AG09309 (cell line): ENCODE results near the gene TNK2.
"Not testable (repeated sequence)": the region's sequence is repeated elsewhere in the genome, so short reads cannot be mapped to it uniquely, and the experiment has no call there.

Experiments
- DNase-seq: peaks from one replicate; pipeline ENCODE4 v3.0.0-alpha.2; 2010; ENCODE audit warnings: low read depth
- H3K4me3 ChIP-seq: 2 replicates; pipeline ENCODE4 v1.5.1; 2011; ENCODE audit warnings: mild to moderate bottlenecking, low read depth, low read length, moderate library complexity; ENCODE audit not compliant: control insufficient read depth
- TF ChIP-seq, protein P1 (sequence below): IDR thresholded peaks from 2 replicates; pipeline ENCODE4 v1.5.1; 2011; ENCODE audit warnings: mild to moderate bottlenecking, low read depth, low read length, inconsistent platforms; ENCODE audit not compliant: insufficient read depth, control insufficient read depth; ENCODE audit errors: missing control alignments

TNK2 gene

DNA sequence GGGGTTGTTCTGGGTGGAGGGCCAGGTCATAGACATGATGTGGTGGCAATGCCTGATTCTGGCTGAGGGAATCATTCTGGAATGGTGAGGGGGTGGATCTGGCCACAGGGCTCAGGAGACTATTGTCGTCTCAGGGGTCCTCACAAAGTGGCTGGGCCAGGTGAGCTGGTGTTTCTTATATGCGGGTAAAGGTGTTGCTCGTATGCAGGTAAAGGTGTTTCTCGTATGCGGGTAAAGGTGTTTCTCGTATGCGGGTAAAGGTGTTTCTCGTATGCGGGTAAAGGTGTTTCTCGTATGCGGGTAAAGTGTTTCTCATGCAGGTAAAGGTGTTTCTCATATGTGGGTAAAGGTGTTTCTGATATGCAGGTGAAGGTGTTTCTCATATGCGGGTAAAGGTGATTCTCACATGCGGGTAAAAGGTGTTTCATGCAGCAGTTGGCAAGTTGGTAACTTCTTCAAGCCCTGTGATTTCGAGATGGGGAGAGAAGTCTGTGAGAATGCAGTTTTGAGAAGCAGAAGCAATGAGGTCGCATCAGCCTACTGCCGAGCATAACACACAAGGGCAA is 86.1 kb downstream of the TNK2 start:
- DNase-seq = no peak
- TF ChIP-seq, protein P1, sequence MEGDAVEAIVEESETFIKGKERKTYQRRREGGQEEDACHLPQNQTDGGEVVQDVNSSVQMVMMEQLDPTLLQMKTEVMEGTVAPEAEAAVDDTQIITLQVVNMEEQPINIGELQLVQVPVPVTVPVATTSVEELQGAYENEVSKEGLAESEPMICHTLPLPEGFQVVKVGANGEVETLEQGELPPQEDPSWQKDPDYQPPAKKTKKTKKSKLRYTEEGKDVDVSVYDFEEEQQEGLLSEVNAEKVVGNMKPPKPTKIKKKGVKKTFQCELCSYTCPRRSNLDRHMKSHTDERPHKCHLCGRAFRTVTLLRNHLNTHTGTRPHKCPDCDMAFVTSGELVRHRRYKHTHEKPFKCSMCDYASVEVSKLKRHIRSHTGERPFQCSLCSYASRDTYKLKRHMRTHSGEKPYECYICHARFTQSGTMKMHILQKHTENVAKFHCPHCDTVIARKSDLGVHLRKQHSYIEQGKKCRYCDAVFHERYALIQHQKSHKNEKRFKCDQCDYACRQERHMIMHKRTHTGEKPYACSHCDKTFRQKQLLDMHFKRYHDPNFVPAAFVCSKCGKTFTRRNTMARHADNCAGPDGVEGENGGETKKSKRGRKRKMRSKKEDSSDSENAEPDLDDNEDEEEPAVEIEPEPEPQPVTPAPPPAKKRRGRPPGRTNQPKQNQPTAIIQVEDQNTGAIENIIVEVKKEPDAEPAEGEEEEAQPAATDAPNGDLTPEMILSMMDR = no peak
- H3K4me3 ChIP-seq = no peak overlapping the region

DNA sequence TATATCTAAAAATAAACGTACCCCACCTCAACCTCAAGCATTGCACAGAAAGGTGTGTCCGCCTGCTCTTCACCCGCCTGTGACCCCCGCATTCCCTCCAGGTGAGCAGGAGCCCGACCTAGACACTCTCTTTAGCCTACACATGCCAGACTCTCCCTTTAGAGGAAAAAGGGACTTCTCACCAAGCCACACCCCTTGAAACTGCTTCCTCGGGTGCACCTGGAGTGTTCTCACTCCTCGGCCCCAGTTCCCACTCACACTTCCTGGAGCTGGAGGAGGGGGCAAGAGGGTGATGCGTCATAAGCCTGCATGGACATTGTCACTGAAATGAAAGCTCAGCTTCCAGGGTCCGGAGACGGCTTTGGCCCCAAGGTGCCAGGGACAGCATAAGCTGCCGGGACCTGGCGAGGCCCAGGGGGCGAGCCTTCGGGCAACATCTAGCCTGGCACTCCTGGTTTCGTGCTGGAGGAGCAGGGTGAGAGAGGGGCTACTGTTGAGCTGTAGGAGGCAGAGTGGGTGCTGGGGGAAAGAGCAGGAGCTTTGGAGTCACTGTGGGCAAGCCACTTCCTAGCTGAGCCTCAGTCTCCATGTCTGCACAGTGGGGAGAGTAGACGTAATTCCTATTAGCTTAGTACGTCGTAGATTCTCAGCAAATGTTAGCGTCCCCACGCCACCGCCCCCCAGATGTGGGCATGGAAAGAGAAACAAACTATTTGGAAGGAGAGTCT is 86.8 kb downstream of the TNK2 start:
- DNase-seq = no peak
- TF ChIP-seq, protein P1 = no peak
- H3K4me3 ChIP-seq = no peak overlapping the region

DNA sequence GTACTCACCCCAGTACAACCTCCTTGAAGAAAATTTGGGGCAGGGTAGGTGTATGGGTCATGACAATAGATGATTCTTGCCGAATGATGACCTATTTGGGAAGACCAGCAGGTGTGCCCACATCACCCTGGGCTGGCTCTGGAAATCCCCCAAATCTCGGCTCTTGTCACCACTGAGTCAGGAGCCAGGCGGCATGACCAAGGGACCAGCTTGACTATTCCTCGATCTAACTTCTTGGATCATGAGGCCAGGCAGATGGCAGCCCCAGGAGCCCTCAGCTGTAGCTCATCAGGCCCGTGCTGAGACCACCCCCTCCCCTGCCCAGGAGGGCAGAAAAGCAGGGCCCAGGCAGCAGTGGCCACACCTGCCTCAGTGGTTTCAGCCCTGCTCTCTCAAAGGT is 87.5 kb downstream of the TNK2 start:
- no peak for DNase-seq
- TF ChIP-seq, protein P1 = no peak
- no peak overlapping the region for H3K4me3 ChIP-seq

DNA sequence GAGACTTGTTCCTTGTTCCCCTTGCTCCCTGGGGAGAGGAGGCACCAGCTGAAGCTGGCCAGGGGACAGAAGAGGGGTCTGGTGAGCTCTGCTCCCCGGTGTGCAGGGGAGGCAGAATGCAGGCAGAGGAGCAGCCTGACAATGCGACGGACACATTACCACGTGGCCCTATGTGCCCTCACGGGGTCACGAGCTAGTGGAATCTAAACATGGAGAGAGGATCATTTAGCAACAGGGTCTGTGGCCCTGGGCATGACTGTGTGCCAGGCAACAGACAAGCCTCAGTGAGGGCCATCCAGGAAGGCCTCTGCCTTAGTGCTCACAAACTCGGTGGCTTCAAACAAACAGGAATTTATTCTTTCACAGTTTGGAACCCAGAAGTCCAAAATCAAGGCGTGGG is 88.2 kb downstream of the TNK2 start:
- no peak for DNase-seq

DNA sequence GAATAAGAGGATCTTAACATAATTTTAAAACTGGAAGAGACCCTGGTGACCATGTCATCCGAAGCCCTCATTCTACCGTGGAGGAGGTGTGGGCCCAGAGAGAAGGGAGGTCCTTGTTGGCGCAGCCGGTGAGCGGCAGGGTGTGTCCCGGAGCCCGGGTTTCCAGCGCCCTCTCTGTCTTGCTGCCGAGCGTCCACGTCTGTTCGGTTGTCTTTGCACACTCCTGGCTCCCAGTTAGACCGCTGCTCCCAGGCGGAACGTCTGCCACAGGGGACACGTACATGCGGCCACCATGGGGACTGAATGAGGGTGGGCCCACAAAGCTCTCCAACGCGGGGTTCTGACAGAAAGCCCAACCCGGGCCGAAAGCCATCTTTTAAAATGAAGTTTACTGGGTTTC is 90.0 kb downstream of the TNK2 start:
- H3K4me3 ChIP-seq = no peak overlapping the region
- DNase-seq = no peak
- TF ChIP-seq, protein P1 = no peak

More for the DNA sequence above, 88.2 kb downstream of the TNK2 start:
- TF ChIP-seq, protein P1 = no peak
- no peak overlapping the region for H3K4me3 ChIP-seq

DNA sequence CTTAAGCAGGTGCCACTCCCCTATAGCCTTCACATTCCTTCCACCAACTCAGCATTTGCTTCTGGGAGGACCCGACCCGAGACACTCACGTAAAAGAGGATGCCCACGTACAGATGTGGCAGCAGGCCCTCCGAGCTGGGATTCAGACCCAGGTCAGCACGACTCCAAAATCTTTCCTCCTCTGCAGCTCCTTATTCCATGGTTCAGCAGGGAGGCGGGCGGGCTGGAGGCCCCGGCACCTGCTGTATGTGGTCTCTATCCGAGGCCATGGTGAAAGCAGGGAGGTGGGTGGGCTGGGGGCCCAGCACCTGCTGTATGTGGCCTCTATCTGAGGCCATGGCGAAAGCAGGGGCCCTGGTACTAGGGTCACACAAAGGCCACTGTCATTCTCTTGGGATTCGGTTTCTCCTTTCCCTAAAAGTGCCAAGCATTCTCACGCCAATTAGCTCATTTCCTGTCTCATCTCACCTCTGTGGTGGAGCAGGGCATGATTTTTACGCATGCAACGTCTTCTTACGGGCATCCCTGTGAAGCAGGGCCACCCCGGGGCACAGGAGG is 90.7 kb downstream of the TNK2 start:
- no peak overlapping the region for H3K4me3 ChIP-seq
- TF ChIP-seq, protein P1 = no peak
- no peak for DNase-seq

DNA sequence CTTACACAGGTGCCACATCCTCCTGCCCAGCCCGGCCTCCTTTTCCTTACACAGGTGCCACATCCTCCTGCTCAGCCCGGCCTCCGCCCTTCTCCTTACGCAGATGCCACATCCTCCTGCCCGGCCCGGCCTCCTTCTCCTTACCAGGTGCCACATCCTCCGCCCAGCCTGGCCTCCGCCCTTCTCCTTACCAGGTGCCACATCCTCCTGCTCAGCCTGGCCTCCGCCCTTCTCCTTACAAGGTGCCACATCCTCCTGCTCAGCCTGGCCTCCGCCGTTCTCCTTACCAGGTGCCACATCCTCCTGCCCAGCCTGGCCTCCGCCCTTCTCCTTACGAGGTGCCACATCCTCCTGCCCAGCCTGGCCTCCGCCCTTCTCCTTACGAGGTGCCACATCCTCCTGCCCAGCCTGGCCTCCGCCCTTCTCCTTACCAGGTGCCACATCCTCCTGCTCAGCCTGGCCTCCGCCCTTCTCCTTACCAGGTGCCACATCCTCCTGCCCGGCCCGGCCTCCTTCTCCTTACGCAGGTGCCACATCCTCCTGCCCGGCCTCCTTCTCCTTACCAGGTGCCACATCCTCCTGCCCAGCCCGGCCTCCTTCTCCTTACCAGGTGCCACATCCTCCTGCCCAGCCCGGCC is 92.0 kb downstream of the TNK2 start:
- H3K4me3 ChIP-seq, DNase-seq: not testable (repeated sequence)
